HepG2 (cell line): ENCODE measurements around the gene ERC1. TPM values are rescaled to one million over a fixed set of nuclear protein-coding genes. Genes with fewer than 3 reads are reported as not detected.

Experiments used
- AGO1 ChIP-seq: fragments of 200-400 bp; formaldehyde crosslinking; IDR thresholded peaks from 2 replicates; pipeline ENCODE4 v1.6.1; 2017; ENCODE audit warnings: mild to moderate bottlenecking, low read depth, low read length, moderate library complexity; ENCODE audit not compliant: poor library complexity, severe bottlenecking
- ASH2L ChIP-seq: fragments of 300-600, 200-600 bp; sonication (generic); IDR thresholded peaks from 2 replicates; pipeline ENCODE4 v1.7.0; 2017; ENCODE audit warnings: low read depth, mild to moderate bottlenecking, moderate library complexity, mixed read lengths, low read length; ENCODE audit not compliant: insufficient read length
- ERF ChIP-seq: IDR thresholded peaks from 2 replicates; pipeline ENCODE4 v1.6.1; 2018; ENCODE audit warnings: missing biosample characterization, missing genetic modification reagents
- FIP1L1 ChIP-seq: fragments of 200-400 bp; formaldehyde crosslinking; IDR thresholded peaks from 2 replicates; pipeline ENCODE4 v1.6.1; 2018; ENCODE audit warnings: low read depth, mild to moderate bottlenecking, low read length, moderate library complexity, borderline replicate concordance; ENCODE audit not compliant: insufficient read depth
- FOXA1 ChIP-seq, 2 experiments: fragments of 450-650 bp in 1 of 2; sonication (generic) in 1 of 2; formaldehyde crosslinking in 1 of 2; IDR thresholded peaks; 2 replicates each; pipeline versions ENCODE4 v1.4.0 to v1.6.1; 2016 to 2020; ENCODE audit warnings: missing genetic modification reagents in 1 of 2
- NFKB2 ChIP-seq: sonication (generic); formaldehyde crosslinking; IDR thresholded peaks from 2 replicates; pipeline ENCODE4 v1.4.0; 2020; ENCODE audit warnings: missing genetic modification reagents, borderline replicate concordance
- NFYC ChIP-seq: IDR thresholded peaks from 2 replicates; pipeline ENCODE4 v1.6.1; 2016; ENCODE audit warnings: missing genetic modification reagents, missing compliant biosample characterization
- SAFB2 ChIP-seq: sonication (generic); formaldehyde crosslinking; IDR thresholded peaks from 2 replicates; pipeline ENCODE4 v1.5.1; 2020; ENCODE audit warnings: missing genetic modification reagents, low read depth, mild to moderate bottlenecking, borderline replicate concordance
- SKI ChIP-seq: fragments of 450-650 bp; IDR thresholded peaks from one replicate; pipeline ENCODE4 v1.6.1; 2018; ENCODE audit warnings: mild to moderate bottlenecking; ENCODE audit not compliant: partially characterized antibody
- YEATS2 ChIP-seq: sonication (generic); formaldehyde crosslinking; IDR thresholded peaks from 2 replicates; pipeline ENCODE4 v1.4.0; 2020; ENCODE audit warnings: missing genetic modification reagents, borderline replicate concordance
- ZFX ChIP-seq: sonication (generic); formaldehyde crosslinking; IDR thresholded peaks from 2 replicates; pipeline ENCODE4 v1.4.0; 2020; ENCODE audit warnings: mild to moderate bottlenecking, low read depth, missing genetic modification reagents, moderate library complexity
- ZIK1 ChIP-seq: sonication (generic); formaldehyde crosslinking; IDR thresholded peaks from 2 replicates; pipeline ENCODE4 v1.5.0; 2020; ENCODE audit warnings: mild to moderate bottlenecking, low read depth, missing genetic modification reagents, borderline replicate concordance
- ZNF24 ChIP-seq: fragments of 450-650 bp; IDR thresholded peaks from 2 replicates; pipeline ENCODE4 v1.6.1; 2017; ENCODE audit warnings: antibody characterized with exemption, mild to moderate bottlenecking
- ZNF264 ChIP-seq: sonication (generic); formaldehyde crosslinking; IDR thresholded peaks from 2 replicates; pipeline ENCODE4 v1.4.0; 2020; ENCODE audit warnings: missing genetic modification reagents
- ZNF652 ChIP-seq: IDR thresholded peaks from 2 replicates; pipeline ENCODE4 v1.6.1; 2016; ENCODE audit warnings: low read depth, borderline replicate concordance
- ZNF781 ChIP-seq: sonication (generic); formaldehyde crosslinking; IDR thresholded peaks from 2 replicates; pipeline ENCODE4 v1.5.1; 2020; ENCODE audit warnings: borderline replicate concordance, mild to moderate bottlenecking, missing genetic modification reagents; ENCODE audit errors: not compliant biosample characterization
- polyA plus RNA-seq, 8 experiments: library from polyadenylated mRNA; depleted of rRNA in 3 of 8; stranded (reverse) in 7 of 8; unstranded in 1 of 8; fragments of >200 nt; fragmentation: Illumina TruSeq in 4 of 8; extraction: Trizol in 4 of 8; gene quantifications; 2 replicates each; pipeline versions ENCODE4 v1.2.1 to v1.2.3, GENCODE V29; 2011 to 2016; ENCODE audit warnings: low read depth in 4 of 8, missing spikeins in 1 of 8, mixed read lengths in 1 of 8; ENCODE audit not compliant: insufficient read depth in 1 of 8
- total RNA-seq, 5 experiments: library from RNA; depleted of rRNA; stranded (reverse); fragments of >200 nt; fragmentation: Illumina TruSeq; extraction: Trizol; gene quantifications; 2 replicates each; pipeline ENCODE4 v1.2.3, GENCODE V29; 2016; ENCODE audit warnings: low read depth in 1 of 5
- TF ChIP-seq, protein P1 (sequence below): sonication (generic); formaldehyde crosslinking; IDR thresholded peaks from 2 replicates; pipeline ENCODE4 v1.4.0; 2020; ENCODE audit warnings: mild to moderate bottlenecking, missing genetic modification reagents
- TF ChIP-seq, protein P2 (sequence below): sonication (generic); formaldehyde crosslinking; IDR thresholded peaks from 2 replicates; pipeline ENCODE4 v1.5.0; 2020; ENCODE audit warnings: missing genetic modification reagents
- TF ChIP-seq, protein P3 (sequence below): sonication (generic); formaldehyde crosslinking; IDR thresholded peaks from 2 replicates; pipeline ENCODE4 v1.4.0; 2020; ENCODE audit warnings: missing genetic modification reagents
- TF ChIP-seq, protein P4 (sequence below): sonication (generic); formaldehyde crosslinking; IDR thresholded peaks from 2 replicates; pipeline ENCODE4 v1.8.1; 2023; ENCODE audit warnings: mild to moderate bottlenecking, moderate library complexity, missing genetic modification reagents

ERC1 gene
- total and polyA plus RNA-seq, 2 of the 13 experiments (the other 11 are each of a cell fraction or from before 2014, with no cell fraction given), result 6.1 to 12.4 TPM

DNA sequence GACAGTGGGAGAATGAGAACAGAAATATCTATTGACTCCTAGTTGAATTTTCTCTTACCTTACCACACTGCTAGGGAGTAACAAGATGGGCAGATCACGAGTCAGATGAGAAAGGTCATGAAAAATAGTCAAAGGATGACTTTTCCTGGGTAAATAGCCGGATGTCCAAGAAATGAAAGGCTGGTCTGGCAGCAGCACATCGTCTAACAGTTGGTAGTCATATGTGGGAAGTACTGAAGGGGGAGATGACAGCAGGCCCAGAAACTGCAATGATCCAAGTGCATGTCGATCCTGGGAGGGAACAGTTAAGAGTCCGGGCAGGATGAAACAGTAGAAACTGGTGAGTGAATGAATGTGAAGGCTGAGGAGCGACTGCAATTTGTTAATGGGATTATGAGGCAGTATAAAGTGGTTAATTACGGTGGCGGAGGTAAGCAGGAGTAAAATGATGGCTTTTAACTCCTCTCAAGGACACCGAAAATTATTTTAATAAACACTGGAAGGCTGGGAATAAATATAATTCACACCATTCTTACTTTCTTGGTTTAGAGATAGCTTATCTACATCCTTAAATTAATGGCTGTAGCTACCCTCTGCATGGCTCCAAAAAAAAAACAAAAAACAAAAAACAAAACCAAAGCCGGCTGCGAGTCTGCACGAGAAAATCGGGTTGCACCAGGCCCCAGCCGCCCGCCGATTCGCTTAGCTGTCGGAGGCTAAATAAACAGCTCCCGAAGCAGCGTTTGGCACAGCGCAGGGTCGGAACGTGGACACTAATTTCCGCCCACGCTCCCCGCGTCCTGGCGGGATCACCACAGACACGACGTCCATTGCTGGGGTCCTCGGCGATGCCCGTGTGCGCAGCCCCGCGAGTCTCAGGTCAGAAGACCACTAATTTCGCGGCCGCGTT lies 1.0 kb upstream of the ERC1 start (continued):
- no peak; the same call in 1 of the 2 replicates for TF ChIP-seq NFKB2 (CRISPR knock-in tag)
- TF ChIP-seq, protein P1, sequence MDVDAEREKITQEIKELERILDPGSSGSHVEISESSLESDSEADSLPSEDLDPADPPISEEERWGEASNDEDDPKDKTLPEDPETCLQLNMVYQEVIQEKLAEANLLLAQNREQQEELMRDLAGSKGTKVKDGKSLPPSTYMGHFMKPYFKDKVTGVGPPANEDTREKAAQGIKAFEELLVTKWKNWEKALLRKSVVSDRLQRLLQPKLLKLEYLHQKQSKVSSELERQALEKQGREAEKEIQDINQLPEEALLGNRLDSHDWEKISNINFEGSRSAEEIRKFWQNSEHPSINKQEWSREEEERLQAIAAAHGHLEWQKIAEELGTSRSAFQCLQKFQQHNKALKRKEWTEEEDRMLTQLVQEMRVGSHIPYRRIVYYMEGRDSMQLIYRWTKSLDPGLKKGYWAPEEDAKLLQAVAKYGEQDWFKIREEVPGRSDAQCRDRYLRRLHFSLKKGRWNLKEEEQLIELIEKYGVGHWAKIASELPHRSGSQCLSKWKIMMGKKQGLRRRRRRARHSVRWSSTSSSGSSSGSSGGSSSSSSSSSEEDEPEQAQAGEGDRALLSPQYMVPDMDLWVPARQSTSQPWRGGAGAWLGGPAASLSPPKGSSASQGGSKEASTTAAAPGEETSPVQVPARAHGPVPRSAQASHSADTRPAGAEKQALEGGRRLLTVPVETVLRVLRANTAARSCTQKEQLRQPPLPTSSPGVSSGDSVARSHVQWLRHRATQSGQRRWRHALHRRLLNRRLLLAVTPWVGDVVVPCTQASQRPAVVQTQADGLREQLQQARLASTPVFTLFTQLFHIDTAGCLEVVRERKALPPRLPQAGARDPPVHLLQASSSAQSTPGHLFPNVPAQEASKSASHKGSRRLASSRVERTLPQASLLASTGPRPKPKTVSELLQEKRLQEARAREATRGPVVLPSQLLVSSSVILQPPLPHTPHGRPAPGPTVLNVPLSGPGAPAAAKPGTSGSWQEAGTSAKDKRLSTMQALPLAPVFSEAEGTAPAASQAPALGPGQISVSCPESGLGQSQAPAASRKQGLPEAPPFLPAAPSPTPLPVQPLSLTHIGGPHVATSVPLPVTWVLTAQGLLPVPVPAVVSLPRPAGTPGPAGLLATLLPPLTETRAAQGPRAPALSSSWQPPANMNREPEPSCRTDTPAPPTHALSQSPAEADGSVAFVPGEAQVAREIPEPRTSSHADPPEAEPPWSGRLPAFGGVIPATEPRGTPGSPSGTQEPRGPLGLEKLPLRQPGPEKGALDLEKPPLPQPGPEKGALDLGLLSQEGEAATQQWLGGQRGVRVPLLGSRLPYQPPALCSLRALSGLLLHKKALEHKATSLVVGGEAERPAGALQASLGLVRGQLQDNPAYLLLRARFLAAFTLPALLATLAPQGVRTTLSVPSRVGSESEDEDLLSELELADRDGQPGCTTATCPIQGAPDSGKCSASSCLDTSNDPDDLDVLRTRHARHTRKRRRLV (CRISPR knock-in tag), result peak; percentile 73
- TF ChIP-seq ASH2L, result peak; percentile 88
- TF ChIP-seq AGO1, result peak; percentile 54
- TF ChIP-seq ZNF264, result no peak
- TF ChIP-seq SAFB2 (CRISPR knock-in tag), result peak; percentile 74; the same call in 1 of the 2 replicates
- TF ChIP-seq, protein P2, sequence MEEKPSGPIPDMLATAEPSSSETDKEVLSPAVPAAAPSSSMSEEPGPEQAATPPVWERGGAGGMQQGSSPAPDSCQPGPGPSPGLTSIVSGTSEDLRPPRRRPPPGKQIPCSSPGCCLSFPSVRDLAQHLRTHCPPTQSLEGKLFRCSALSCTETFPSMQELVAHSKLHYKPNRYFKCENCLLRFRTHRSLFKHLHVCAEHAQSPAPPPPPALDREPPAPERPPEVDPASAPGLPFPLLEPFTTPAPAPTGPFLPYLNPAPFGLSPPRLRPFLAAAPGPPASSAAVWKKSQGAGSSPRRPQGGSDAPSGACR, result no peak
- peak; percentile 3 for TF ChIP-seq SKI
- TF ChIP-seq YEATS2, result no peak
- TF ChIP-seq ZNF24, result 0 out of 2 replicates have a peak, but pooled peaks have one; percentile 39
- peak; percentile 82 for TF ChIP-seq ZFX
- no peak for TF ChIP-seq FOXA1 (IDR thresholded peaks at IDR 0.05)
- TF ChIP-seq FOXA1 (CRISPR knock-in tag; IDR thresholded peaks at IDR 0.05), result peak; percentile 55
- TF ChIP-seq NFYC (CRISPR knock-in tag), result 0 out of 2 replicates have a peak, but pooled peaks have one; percentile 5
- TF ChIP-seq ZNF781, result peak; percentile 73
- TF ChIP-seq, protein P3, sequence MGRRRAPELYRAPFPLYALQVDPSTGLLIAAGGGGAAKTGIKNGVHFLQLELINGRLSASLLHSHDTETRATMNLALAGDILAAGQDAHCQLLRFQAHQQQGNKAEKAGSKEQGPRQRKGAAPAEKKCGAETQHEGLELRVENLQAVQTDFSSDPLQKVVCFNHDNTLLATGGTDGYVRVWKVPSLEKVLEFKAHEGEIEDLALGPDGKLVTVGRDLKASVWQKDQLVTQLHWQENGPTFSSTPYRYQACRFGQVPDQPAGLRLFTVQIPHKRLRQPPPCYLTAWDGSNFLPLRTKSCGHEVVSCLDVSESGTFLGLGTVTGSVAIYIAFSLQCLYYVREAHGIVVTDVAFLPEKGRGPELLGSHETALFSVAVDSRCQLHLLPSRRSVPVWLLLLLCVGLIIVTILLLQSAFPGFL, result no peak
- TF ChIP-seq ZNF652 (CRISPR knock-in tag), result peak; percentile 50; the same call in 1 of the 2 replicates
- TF ChIP-seq FIP1L1, result no peak
- no peak for TF ChIP-seq ERF
- TF ChIP-seq, protein P4, sequence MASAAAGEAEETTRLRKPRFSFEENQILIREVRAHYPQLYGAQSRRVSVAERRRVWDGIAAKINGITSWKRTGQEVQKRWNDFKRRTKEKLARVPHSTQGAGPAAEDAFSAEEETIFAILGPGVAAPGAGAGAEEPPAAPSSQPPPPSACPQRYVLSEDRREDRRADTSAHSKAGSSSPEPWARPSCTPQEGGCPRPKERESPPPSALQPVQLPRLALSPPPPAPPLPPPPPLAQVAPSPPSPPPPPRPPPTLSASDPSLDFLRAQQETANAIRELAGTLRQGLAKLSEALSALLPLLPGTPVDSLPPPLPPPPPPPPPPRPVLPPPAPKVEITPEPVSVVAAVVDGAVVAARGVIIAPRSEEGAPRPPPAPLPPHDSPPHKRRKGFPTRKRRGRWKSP (CRISPR knock-in tag), result 0 out of 2 replicates have a peak, but pooled peaks have one; percentile 55
- TF ChIP-seq ZIK1 (CRISPR knock-in tag), result peak; percentile 8; the same call in 1 of the 2 replicates
